Measurements from ENCODE around the gene TCF23.
A peak's percentile ranks its signal among the peaks of the same experiment; 100 is the strongest.
"Not testable (repeated sequence)": the region's sequence is repeated elsewhere in the genome, so short reads cannot be mapped to it uniquely, and the experiment has no call there.

Gene TCF23

DNA sequence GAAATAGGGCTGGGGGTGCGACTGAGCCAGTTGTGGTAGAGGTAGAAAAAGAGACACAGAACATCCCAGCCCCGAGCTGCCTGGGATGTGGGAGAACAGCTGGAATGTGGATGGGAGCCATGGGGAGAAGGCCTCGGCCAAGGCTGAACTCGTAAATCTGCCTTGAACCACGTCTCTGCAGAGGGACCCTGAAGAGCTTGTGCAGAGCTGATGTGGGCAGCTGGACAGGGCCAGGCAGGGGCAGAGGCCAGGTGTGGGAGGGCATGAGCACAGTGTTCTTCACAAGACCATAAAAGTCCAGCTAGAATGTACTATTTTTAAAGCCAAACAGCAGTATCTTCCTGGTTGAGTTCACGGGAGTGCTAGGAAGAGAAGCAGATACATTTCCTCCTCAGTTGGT, 5.7 kb downstream of the TCF23 start:
- DNase-seq (ENCODE audit: low read depth in 2 of 2), result no peak

- no peak for DNase-seq (ENCODE audit: low read depth in 2 of 2)
Measured at GRCh38 chr2:27155069-27155520, 6.3 kb downstream of the TCF23 start.

DNA sequence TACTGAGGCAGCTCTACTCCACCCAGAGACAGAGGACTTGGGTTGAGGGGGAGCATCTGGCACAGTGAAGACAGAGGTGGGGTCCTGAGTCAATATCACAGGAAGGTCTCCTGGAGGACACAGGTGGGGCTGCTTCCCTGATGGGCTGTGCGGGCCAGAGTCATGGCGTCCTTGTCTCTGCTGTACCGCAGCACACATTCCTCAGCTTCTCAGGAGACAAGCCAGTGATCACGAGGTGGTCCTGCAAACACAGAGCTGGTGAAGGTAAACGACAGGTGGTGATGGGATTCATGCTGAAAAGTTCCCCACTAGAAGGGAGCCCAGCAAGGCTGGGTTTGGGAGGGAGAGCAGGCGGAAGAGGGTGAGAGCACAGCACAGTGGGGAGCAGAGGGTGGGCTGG, 9.7 kb downstream of the TCF23 start:
- DNase-seq (ENCODE audit: low read depth in 2 of 2), result no peak

DNA sequence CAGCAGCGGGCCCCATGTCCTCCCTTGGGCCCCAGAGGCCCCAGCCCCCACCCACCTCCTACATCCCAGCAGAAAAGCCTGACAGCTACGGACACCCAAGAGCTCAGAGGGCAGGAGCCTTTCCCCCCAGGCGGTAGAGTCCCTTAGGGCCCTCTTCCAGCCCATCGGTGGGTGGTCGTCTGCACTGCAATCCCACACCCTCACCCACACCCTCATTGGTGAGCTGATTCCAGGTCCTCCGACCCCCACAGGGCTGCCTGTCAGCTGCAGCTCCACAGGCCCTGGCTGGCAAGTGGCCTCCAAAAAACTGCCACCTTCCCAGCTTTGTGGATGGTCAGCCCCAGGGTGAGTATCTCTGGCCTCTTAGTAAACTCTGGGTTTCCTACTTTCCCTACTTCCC, 10.5 kb downstream of the TCF23 start:
- no peak for DNase-seq (ENCODE audit: low read depth in 2 of 2)

DNA sequence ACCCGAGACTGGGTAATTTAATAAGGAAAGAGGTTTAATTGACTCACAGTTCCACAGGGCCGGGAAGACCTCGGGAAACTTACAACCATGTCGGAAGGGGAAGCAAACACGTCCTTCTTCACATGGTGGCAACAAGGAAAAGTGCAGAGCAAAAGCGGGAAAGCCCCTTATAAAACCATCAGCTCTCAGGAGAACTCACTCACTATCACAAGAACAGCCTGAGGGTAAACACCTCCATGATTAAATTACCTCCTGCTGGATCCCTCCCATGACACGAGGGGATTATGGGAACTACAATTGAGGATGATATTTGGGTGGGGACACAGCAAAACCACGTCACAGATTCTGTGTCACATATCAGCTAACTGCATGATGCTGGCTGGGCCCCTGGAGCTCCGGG, 11.4 kb downstream of the TCF23 start:
- no peak for DNase-seq (ENCODE audit: low read depth in 2 of 2)

DNA sequence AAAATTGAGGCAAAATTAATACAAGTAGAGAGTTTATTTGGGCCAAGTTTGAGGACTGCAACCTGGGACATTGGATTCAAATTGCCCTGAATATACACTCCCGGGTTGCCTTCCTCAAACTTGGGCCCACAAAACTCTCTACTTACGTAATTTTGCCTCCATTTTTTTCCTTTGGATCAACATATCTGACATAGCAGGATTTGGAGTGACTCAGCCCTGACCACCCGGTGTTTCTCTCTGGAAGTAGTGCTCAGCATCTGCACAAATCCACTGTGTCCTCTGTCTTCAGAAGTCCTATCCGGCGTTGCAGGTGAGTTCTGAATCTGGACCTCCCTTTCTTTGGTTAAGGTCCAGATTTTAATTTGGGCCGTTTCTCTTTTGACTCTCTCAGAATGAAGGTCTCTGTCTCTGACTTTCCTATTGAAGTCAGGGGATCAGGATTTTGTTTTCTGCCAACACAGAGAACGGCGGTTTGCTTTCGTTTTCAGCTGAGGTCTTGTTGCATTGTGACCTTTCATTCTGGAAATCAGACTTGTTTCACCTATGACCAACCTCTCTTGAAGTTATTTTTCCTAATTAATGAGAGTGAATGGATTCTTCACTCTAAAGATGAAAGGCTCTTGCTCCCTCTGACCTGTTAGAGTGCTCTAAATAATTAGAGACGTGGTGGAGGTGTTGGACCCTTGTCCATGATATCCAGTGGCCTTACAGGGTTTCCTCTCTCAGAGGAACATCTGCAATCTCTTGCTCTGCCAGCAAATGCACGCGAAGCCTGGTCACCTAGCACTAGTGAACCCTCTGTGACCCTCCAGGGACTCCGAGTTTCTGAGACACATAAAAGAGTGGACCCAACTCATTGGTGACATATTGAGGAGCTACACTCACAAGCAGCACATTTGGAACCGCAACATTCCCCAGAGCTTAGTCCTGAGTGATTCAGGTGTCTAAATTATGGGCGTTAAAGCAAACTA, 13.6 kb downstream of the TCF23 start:
- DNase-seq (ENCODE audit: low read depth in 2 of 2), result no peak

DNA sequence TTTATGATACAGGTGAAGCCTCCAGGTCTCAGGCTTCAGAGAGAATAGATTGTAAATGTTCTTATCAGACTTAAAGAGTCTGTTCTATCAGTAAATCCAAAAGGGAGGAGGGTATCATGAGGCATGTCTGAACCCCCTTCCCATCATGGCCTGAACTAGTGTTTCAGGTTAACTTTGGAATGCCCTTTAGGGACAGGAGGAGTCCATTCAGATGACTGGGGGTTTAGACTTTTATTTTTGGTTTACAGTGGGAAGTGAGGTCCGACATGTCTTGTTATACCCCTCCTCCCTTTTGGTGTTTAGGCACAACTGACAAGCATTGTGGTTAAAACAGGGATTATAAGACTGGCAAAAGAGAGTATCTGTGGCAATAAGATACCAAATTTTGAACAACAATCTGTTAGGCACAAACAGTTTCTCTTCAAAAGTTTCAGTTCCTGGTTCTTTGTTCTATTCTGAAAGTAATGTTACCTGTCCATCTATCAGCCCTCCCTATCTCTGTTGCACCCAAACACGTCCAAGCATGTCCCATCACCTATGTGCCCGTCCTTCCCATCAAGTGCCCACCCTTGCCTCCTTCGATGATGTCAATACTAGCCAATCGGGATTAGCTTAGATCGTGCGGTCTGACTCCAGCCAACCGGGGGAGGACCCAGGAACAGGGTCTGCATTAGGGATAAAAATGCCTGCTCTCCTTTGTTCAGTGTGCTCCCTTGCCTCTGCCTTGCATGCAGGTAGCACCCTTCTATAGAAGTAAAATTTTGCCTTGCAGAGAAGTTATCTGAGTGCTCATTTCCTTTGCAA, 16.4 kb downstream of the TCF23 start:
- no peak for DNase-seq (ENCODE audit: low read depth in 2 of 2)

DNA sequence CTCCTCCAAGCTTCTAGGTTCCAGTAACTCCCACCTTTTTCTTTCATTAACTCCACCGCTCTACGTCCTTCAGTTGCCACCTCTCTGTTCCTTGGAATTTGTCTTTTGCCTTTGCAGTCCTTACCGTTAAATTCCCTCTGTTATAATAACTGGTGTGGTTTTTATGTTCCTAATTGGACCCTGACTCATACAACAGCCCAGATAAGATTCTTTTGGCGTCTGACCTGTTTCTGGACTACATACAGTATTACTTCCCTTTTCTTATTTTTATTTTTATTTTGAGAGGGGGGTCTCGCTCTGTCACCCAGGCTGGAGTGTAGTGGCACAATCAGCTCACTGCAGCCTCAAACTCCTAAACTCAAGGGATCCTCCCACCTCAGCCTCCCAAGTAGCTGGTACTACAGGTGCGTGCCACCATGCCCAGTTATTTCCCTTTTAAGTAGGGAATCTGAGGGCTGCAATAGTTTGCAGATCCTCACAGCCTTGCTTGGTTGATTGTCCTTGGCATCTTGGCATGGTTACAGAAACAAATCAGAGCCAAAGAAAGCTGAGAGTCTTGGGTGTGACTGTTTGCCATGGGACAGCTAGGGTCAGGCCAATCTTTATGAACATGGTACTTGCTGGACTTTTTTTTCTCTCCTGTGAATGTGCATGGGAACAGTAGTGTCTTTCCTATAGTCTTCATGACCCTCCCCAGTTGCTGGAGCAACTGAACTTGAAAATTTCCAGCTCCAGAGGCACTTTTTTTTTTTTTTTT, 22.0 kb downstream of the TCF23 start:
- DNase-seq (ENCODE audit: low read depth in 2 of 2), result no peak

- no peak for DNase-seq (ENCODE audit: low read depth in 2 of 2)
Measured at GRCh38 chr2:27171351-27171848, 22.6 kb downstream of the TCF23 start.

GRCh38 chr2:27174638-27175037, 25.8 kb downstream of the TCF23 start:
- no peak for DNase-seq (ENCODE audit: low read depth in 2 of 2)

GRCh38 chr2:27175330-27175729, 26.5 kb downstream of the TCF23 start:
- DNase-seq (ENCODE audit: low read depth in 2 of 2), result no peak

DNA sequence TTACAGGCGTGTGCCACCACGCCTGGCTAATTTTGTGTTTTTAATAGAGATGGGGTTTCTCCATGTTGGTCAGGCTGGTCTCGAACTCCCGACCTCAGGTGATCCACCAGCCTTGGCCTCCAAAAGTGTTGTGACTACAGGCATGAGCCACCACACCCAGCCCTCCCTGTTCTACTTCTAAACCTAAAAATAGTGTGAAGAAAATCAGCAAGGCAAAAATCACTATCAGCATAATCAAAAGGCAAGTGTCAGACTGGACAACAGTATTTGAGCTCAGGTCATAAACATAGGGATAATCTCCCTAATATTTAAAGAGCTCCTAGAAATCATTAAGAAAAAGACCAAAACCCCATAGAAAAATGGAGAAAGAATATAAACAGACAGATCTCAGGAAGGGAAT, 27.0 kb downstream of the TCF23 start:
- DNase-seq (ENCODE audit: low read depth in 2 of 2), result not testable (repeated sequence)

- no peak for DNase-seq (ENCODE audit: low read depth in 2 of 2)
Measured at GRCh38 chr2:27177441-27178351, 28.9 kb downstream of the TCF23 start.

GRCh38 chr2:27178469-27178868, 29.7 kb downstream of the TCF23 start:
- no peak for DNase-seq (ENCODE audit: low read depth in 2 of 2)

GRCh38 chr2:27179344-27180000, 30.7 kb downstream of the TCF23 start:
- no peak for DNase-seq (ENCODE audit: low read depth in 2 of 2)

DNA sequence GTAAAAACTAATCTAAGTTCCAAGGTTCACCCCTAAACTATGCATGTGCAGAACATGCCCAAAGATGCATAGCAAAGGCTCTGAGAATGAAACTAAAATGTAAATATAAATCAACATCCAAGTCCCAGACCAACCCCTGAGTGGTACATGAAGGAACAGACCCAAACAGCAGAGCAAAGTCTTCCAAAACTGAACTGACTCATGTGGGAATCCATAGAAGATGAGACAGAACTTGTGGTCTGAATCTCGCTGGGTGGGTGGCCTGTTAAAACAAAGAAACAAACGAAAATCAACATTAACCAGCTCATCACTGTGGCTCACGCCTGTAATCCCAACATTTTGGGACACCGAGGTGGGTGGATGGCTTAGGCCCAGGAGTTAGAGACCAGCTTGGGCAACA, 33.5 kb downstream of the TCF23 start:
- no peak for DNase-seq (ENCODE audit: low read depth in 2 of 2)

DNA sequence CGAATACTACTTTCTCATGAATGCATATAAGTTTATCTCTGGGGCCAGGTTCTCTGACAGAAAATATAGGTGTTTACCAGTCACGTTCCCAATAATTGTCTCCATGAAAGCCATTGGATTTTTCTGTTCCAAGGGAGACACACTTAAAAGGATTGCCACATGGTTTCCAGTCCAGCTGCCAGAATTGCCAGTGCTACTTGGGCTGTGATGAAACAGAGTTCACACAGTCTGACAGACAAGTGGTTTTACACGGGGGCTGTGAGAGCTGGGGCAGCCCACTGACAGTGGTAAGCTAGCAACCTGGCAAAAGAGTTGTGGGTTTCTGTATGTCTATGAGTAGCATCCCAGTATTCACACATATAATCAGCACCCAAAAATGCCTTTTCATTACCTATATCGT, 35.3 kb downstream of the TCF23 start:
- no peak for DNase-seq (ENCODE audit: low read depth in 2 of 2)

GRCh38 chr2:27185331-27186026, 36.7 kb downstream of the TCF23 start:
- DNase-seq (ENCODE audit: low read depth in 2 of 2), result peak; percentile 70 to 71

GRCh38 chr2:27186613-27187345, 38.0 kb downstream of the TCF23 start:
- DNase-seq (ENCODE audit: low read depth in 2 of 2), result no peak
